Calu3 (cell line): Measurements from ENCODE around the gene ADGRG1. TPM values are rescaled to one million over a fixed set of nuclear protein-coding genes. Genes with fewer than 3 reads are reported as not detected.
A peak's percentile ranks its signal among the peaks of the same experiment; 100 is the strongest.

Experiments
- BruUV-seq: library from RNA; stranded (reverse); fragments of 400-500 nt; replicated peaks from 2 replicates; lab custom pipeline; 2021; lab: Mats Ljungman, UMichigan
- CTCF ChIA-PET: fragments of 300-600 bp; sonication (Branson Sonifier 250); formaldehyde crosslinking; loops from one replicate; lab custom pipeline; 2022; ENCODE audit warnings: antibody characterized with exemption; lab: Charles Lee
- DNase-seq: peaks from one replicate; pipeline ENCODE4 v3.0.0; 2022
- H3K27ac Mint-ChIP-seq: one replicate; pipeline ENCODE4 v1.8.0; 2022; ENCODE audit warnings: mixed read lengths; ENCODE audit not compliant: unreplicated experiment
- H3K27me3 Mint-ChIP-seq: one replicate; pipeline ENCODE4 v1.8.0; 2022; ENCODE audit warnings: mixed read lengths; ENCODE audit not compliant: unreplicated experiment
- H3K36me3 Mint-ChIP-seq: one replicate; pipeline ENCODE4 v1.8.0; 2022; ENCODE audit warnings: mild to moderate bottlenecking, moderate library complexity, mixed read lengths; ENCODE audit not compliant: insufficient read depth, unreplicated experiment
- H3K4me1 Mint-ChIP-seq: one replicate; pipeline ENCODE4 v1.8.0; 2022; ENCODE audit warnings: mild to moderate bottlenecking, low read depth, mixed read lengths; ENCODE audit not compliant: unreplicated experiment
- H3K4me3 Mint-ChIP-seq: one replicate; pipeline ENCODE4 v1.8.0; 2022; ENCODE audit warnings: mild to moderate bottlenecking, low read depth, moderate library complexity, mixed read lengths; ENCODE audit not compliant: unreplicated experiment
- H3K9me3 Mint-ChIP-seq: one replicate; pipeline ENCODE4 v1.8.0; 2022; ENCODE audit warnings: low read depth, mixed read lengths; ENCODE audit not compliant: unreplicated experiment
- CTCF ChIP-seq: fragments of 200-600 bp; IDR thresholded peaks from one replicate; pipeline ENCODE4 v1.8.0; 2022; ENCODE audit warnings: antibody characterized with exemption; ENCODE audit not compliant: unreplicated experiment
- intact Hi-C: fragments of 100-400 bp; cut with micrococcal nuclease; formaldehyde crosslinking; loops from one replicate; pipeline ENCODE4 v1.10.0; 2022; ENCODE audit not compliant: unreplicated experiment
- total RNA-seq: library from RNA; stranded (reverse); gene quantifications from 2 replicates; pipeline ENCODE4 v1.2.3, GENCODE V29; 2022

ADGRG1 gene
- total RNA-seq, 1 experiment from 2014 or later: 278 TPM

GRCh38 chr16:57703416-57704010, 75.1 kb downstream of the ADGRG1 start:
- H3K27ac Mint-ChIP-seq: no peak overlapping the region
- no peak overlapping the region for H3K4me3 Mint-ChIP-seq
- CTCF ChIA-PET: interaction anchor here (0.8 kb wide), 1 partner anchor 121 kb away, joined by 5 read pairs; no protein-coding TSS in a partner anchor
- no peak for TF ChIP-seq CTCF
- peaks cover 49% of the 10 kb centered on the region for H3K27me3 Mint-ChIP-seq
- H3K4me1 Mint-ChIP-seq: peaks cover 9% of the 10 kb centered on the region
- DNase-seq: no peak
- H3K9me3 Mint-ChIP-seq: no peaks in the 10 kb centered on the region
- H3K36me3 Mint-ChIP-seq: no peaks in the 10 kb centered on the region
- intact Hi-C loops: no loop called here
- BruUV-seq: no TSS peak

- Mint-ChIP-seq H3K4me1 (peaks cover 9% of the 10 kb centered on the region), H3K4me3 (no peak overlapping the region)
These were observed 75.8 kb downstream of the ADGRG1 start for GRCh38 chr16:57704011-57704904.

GRCh38 chr16:57704905-57705852, 76.7 kb downstream of the ADGRG1 start:
- no peak for DNase-seq
- Mint-ChIP-seq H3K4me3 (no peak overlapping the region), H3K36me3 (no peaks in the 10 kb centered on the region), H3K9me3 (no peaks in the 10 kb centered on the region), H3K27ac (no peak overlapping the region), H3K4me1 (peaks cover 9% of the 10 kb centered on the region), H3K27me3 (peaks cover 63% of the 10 kb centered on the region)
- no TSS peak for BruUV-seq
- intact Hi-C loops: no loop called here
- CTCF ChIA-PET: interaction anchor here (0.5 kb wide), 1 partner anchor 11 kb away, joined by 4 read pairs; the partner anchor contains the start of gene DRC7
- TF ChIP-seq CTCF: no peak

More at GRCh38 chr16:57704011-57704904, 75.8 kb downstream of the ADGRG1 start:
- peak overlapping the region; percentile 6 for H3K27ac Mint-ChIP-seq
- CTCF ChIA-PET: interaction anchor here (0.5 to 0.8 kb wide), 2 partner anchors 10 to 121 kb away, joined by 4 to 5 read pairs; partner anchors contain the start of gene DRC7
- no peak for DNase-seq
- peaks cover 54% of the 10 kb centered on the region for H3K27me3 Mint-ChIP-seq
- TF ChIP-seq CTCF: no peak
- BruUV-seq: no TSS peak
- H3K36me3 Mint-ChIP-seq: no peaks in the 10 kb centered on the region
- H3K9me3 Mint-ChIP-seq: no peaks in the 10 kb centered on the region
- intact Hi-C loops: no loop called here

GRCh38 chr16:57706717-57707116, 78.3 kb downstream of the ADGRG1 start:
- no peak for TF ChIP-seq CTCF

More at GRCh38 chr16:57706717-57707116, 78.3 kb downstream of the ADGRG1 start:
- Mint-ChIP-seq H3K36me3 (no peaks in the 10 kb centered on the region), H3K27ac (no peak overlapping the region), H3K27me3 (peaks cover 78% of the 10 kb centered on the region), H3K4me3 (no peak overlapping the region), H3K4me1 (peaks cover 9% of the 10 kb centered on the region), H3K9me3 (no peaks in the 10 kb centered on the region)
- CTCF ChIA-PET: interaction anchor here (0.8 kb wide), 1 partner anchor 21 kb away, joined by 3 read pairs; no protein-coding TSS in a partner anchor
- DNase-seq: no peak
- intact Hi-C loops: no loop called here
- BruUV-seq: no TSS peak
